Lower lobe of right lung (tissue), 2 donors: ENCODE data around the gene SERPIND1. TPM values are rescaled to one million over a fixed set of nuclear protein-coding genes. Genes with fewer than 3 reads are reported as not detected.

Source experiments
- ATAC-seq, 2 donors: fragments of 200-7000 bp; cut with Tn5 transposase; one replicate each; pipeline ENCODE4 v1.9.1; 2020 to 2022; ENCODE audit warnings: mild to moderate bottlenecking in 2 of 2, moderate library complexity in 2 of 2
- DNase-seq: peaks from one replicate; pipeline ENCODE4 v3.0.0-alpha.2; 2020
- H3K27ac ChIP-seq: fragments of 200-600 bp; one replicate; pipeline ENCODE4 v1.8.0; 2022
- H3K27me3 ChIP-seq: fragments of 200-600 bp; one replicate; pipeline ENCODE4 v1.8.0; 2022; ENCODE audit warnings: low read depth
- H3K36me3 ChIP-seq: fragments of 200-600 bp; one replicate; pipeline ENCODE4 v1.8.0; 2022; ENCODE audit warnings: mild to moderate bottlenecking
- H3K4me1 ChIP-seq: fragments of 200-600 bp; one replicate; pipeline ENCODE4 v1.8.0; 2022
- H3K4me3 ChIP-seq: fragments of 200-600 bp; one replicate; pipeline ENCODE4 v1.8.0; 2022; ENCODE audit warnings: mild to moderate bottlenecking
- H3K9me3 ChIP-seq: fragments of 200-600 bp; one replicate; pipeline ENCODE4 v1.8.0; 2022
- CTCF ChIP-seq: fragments of 200-600 bp; IDR thresholded peaks from one replicate; pipeline ENCODE4 v1.8.0; 2022; ENCODE audit warnings: antibody characterized with exemption, mild to moderate bottlenecking
- intact Hi-C: fragments of 100-400 bp; cut with DNase I; formaldehyde crosslinking; loops from one replicate; pipeline ENCODE4 v1.11.0; 2022
- total RNA-seq: library from RNA; stranded (reverse); fragmentation: NEBNext Ultra II Directional; extraction: Animal tissue kit (Norgen Biotek cat#: 25700); gene quantifications from one replicate; pipeline ENCODE4 v1.2.1, GENCODE V29; 2021
- donor health status: DM: no; HTN: yes; CAD: no; lungs with severe emphysema.

Gene SERPIND1
- total RNA-seq, 1 donor from 2014 or later = 0.24 TPM

- no peak overlapping the region for H3K4me3 ChIP-seq
- ATAC-seq (no peak), DNase-seq (no peak)
- H3K27ac ChIP-seq = no peak overlapping the region
- no peaks in the 10 kb centered on the region for H3K9me3 ChIP-seq
- no peaks in the 10 kb centered on the region for H3K27me3 ChIP-seq
- H3K4me1 ChIP-seq = no peaks in the 10 kb centered on the region
- H3K36me3 ChIP-seq = peaks cover 52% of the 10 kb centered on the region
- TF ChIP-seq CTCF = no peak
- intact Hi-C loops = no loop called here
These were observed 1.8 kb upstream of the SERPIND1 start for GRCh38 chr22:20771918-20772625.

- intact Hi-C loops = no loop called here
- TF ChIP-seq CTCF = no peak
- H3K27ac ChIP-seq = no peak overlapping the region
- H3K4me3 ChIP-seq = no peak overlapping the region
- no peaks in the 10 kb centered on the region for H3K27me3 ChIP-seq
- peaks cover 60% of the 10 kb centered on the region for H3K36me3 ChIP-seq
- H3K9me3 ChIP-seq = no peaks in the 10 kb centered on the region
- ATAC-seq (no peak), DNase-seq (no peak)
- H3K4me1 ChIP-seq = peaks cover 12% of the 10 kb centered on the region
These were observed 969 bp downstream of the SERPIND1 start for GRCh38 chr22:20774882-20775281.

- DNase-seq (no peak), ATAC-seq (no peak)
- Histone ChIP-seq H3K36me3 (peaks cover 61% of the 10 kb centered on the region), H3K4me3 (no peak overlapping the region), H3K27me3 (no peaks in the 10 kb centered on the region), H3K9me3 (no peaks in the 10 kb centered on the region), H3K4me1 (peaks cover 12% of the 10 kb centered on the region), H3K27ac (no peak overlapping the region)
- intact Hi-C loops = no loop called here
- TF ChIP-seq CTCF = no peak
These were observed 1.5 kb downstream of the SERPIND1 start for GRCh38 chr22:20775342-20775895.

- no peak overlapping the region for H3K4me3 ChIP-seq
- H3K36me3 ChIP-seq = peaks cover 69% of the 10 kb centered on the region
- no peaks in the 10 kb centered on the region for H3K9me3 ChIP-seq
- H3K4me1 ChIP-seq = peaks cover 12% of the 10 kb centered on the region
- H3K27me3 ChIP-seq = no peaks in the 10 kb centered on the region
- peak overlapping the region; percentile 18 for H3K27ac ChIP-seq
- intact Hi-C loops = no loop called here
- DNase-seq (no peak), ATAC-seq (no peak)
- TF ChIP-seq CTCF = no peak
These were observed 2.9 kb downstream of the SERPIND1 start for GRCh38 chr22:20776624-20777405.

GRCh38 chr22:20777420-20778177 is 3.7 kb downstream of the SERPIND1 start:
- intact Hi-C loops = no loop called here
- H3K27ac ChIP-seq = peak overlapping the region; percentile 18
- TF ChIP-seq CTCF = no peak

More at GRCh38 chr22:20777420-20778177, 3.7 kb downstream of the SERPIND1 start:
- Histone ChIP-seq H3K27me3 (no peaks in the 10 kb centered on the region), H3K36me3 (peaks cover 67% of the 10 kb centered on the region), H3K4me3 (no peak overlapping the region), H3K9me3 (no peaks in the 10 kb centered on the region), H3K4me1 (peaks cover 12% of the 10 kb centered on the region)
- ATAC-seq (peak; percentile 71 to 90), DNase-seq (no peak)
